ENCODE results near the gene ROPN1B.

GRCh38 chr3:126016616-126017015 is 47.6 kb downstream of the ROPN1B start:
- no peak for TF ChIP-seq CTCF (IDR thresholded peaks at IDR 0.05)
- no peak for TF ChIP-seq POLR2A (IDR thresholded peaks at IDR 0.05)
- no peak for TF ChIP-seq EP300 (IDR thresholded peaks at IDR 0.05)
